Astrocyte (in vitro differentiated cells and primary cell): ENCODE results near the gene CACNB1. TPM values are rescaled to one million over a fixed set of nuclear protein-coding genes. Genes with fewer than 3 reads are reported as not detected.
"Not testable (repeated sequence)": the region's sequence is repeated elsewhere in the genome, so short reads cannot be mapped to it uniquely, and the experiment has no call there.

Experiments used
- DNase-seq: peaks from one replicate; pipeline ENCODE4 v3.0.0-alpha.2; 2010; ENCODE audit warnings: low read depth
- FAIRE-seq: peaks from 2 replicates; lab custom pipeline; 2011; peaks lifted over from hg19 to GRCh38; lab: Jason Lieb, UNC
- H2AFZ ChIP-seq: 2 replicates; pipeline ENCODE4 v1.6.0; 2012; ENCODE audit warnings: low read depth, low read length, inconsistent platforms
- H3K27ac ChIP-seq: 2 replicates; pipeline ENCODE4 v1.5.1; 2011; ENCODE audit warnings: low read depth, low read length, inconsistent platforms
- H3K27me3 ChIP-seq: 2 replicates; pipeline ENCODE4 v1.6.0; 2011; ENCODE audit warnings: low read length, inconsistent platforms; ENCODE audit not compliant: insufficient read depth
- H3K36me3 ChIP-seq: 2 replicates; pipeline ENCODE4 v1.5.1; 2011; ENCODE audit warnings: low read length, inconsistent platforms; ENCODE audit not compliant: insufficient read depth
- H3K4me1 ChIP-seq: 2 replicates; pipeline ENCODE4 v1.5.1; 2011; ENCODE audit warnings: low read length, inconsistent platforms; ENCODE audit not compliant: insufficient read depth
- H3K4me2 ChIP-seq: 2 replicates; pipeline ENCODE4 v1.6.0; 2012; ENCODE audit warnings: low read length, inconsistent platforms
- H3K4me3 ChIP-seq: 2 replicates; pipeline ENCODE4 v1.5.1; 2011; ENCODE audit warnings: low read depth, mild to moderate bottlenecking, low read length, inconsistent platforms; ENCODE audit not compliant: insufficient read depth
- H3K79me2 ChIP-seq: 2 replicates; pipeline ENCODE4 v1.6.0; 2012; ENCODE audit warnings: mild to moderate bottlenecking, low read length, inconsistent platforms; ENCODE audit not compliant: insufficient read depth
- H3K9ac ChIP-seq: 2 replicates; pipeline ENCODE4 v1.6.0; 2012; ENCODE audit warnings: mild to moderate bottlenecking, low read length, inconsistent platforms
- H3K9me3 ChIP-seq: 2 replicates; pipeline ENCODE4 v1.5.1; 2012; ENCODE audit warnings: low read depth, mild to moderate bottlenecking, low read length, inconsistent platforms; ENCODE audit not compliant: insufficient read depth
- H4K20me1 ChIP-seq: 2 replicates; pipeline ENCODE4 v1.6.0; 2012; ENCODE audit warnings: low read length, inconsistent platforms; ENCODE audit not compliant: insufficient read depth
- H3K27ac Mint-ChIP-seq: one replicate; pipeline ENCODE4 v1.8.0; 2021; ENCODE audit warnings: mild to moderate bottlenecking, mixed read lengths; ENCODE audit not compliant: unreplicated experiment
- H3K27me3 Mint-ChIP-seq: one replicate; pipeline ENCODE4 v1.8.0; 2021; ENCODE audit warnings: low read depth, mixed read lengths; ENCODE audit not compliant: unreplicated experiment
- H3K36me3 Mint-ChIP-seq: one replicate; pipeline ENCODE4 v1.8.0; 2021; ENCODE audit warnings: low read depth, mixed read lengths; ENCODE audit not compliant: unreplicated experiment
- H3K4me1 Mint-ChIP-seq: one replicate; pipeline ENCODE4 v1.8.0; 2021; ENCODE audit warnings: low read depth, mixed read lengths; ENCODE audit not compliant: unreplicated experiment
- H3K4me3 Mint-ChIP-seq: one replicate; pipeline ENCODE4 v1.8.0; 2021; ENCODE audit warnings: mild to moderate bottlenecking, moderate library complexity, mixed read lengths; ENCODE audit not compliant: unreplicated experiment
- H3K9me3 Mint-ChIP-seq: one replicate; pipeline ENCODE4 v1.8.0; 2021; ENCODE audit warnings: mild to moderate bottlenecking, mixed read lengths; ENCODE audit not compliant: unreplicated experiment
- EZH2 ChIP-seq: IDR thresholded peaks from 2 replicates; pipeline ENCODE4 v1.6.1; 2012; ENCODE audit warnings: mild to moderate bottlenecking, low read length, inconsistent platforms; ENCODE audit not compliant: insufficient read depth
- total RNA-seq: library from RNA; stranded (reverse); gene quantifications from 2 replicates; pipeline ENCODE4 v1.2.1, GENCODE V29; 2021
- TF ChIP-seq, protein P1 (sequence below): IDR thresholded peaks from 2 replicates; pipeline ENCODE4 v1.5.1; 2011; ENCODE audit warnings: low read depth, mild to moderate bottlenecking, inconsistent platforms, low read length, moderate library complexity; ENCODE audit not compliant: insufficient read depth

Gene CACNB1
- total RNA-seq, 1 donor from 2014 or later = 16.6 TPM

DNA sequence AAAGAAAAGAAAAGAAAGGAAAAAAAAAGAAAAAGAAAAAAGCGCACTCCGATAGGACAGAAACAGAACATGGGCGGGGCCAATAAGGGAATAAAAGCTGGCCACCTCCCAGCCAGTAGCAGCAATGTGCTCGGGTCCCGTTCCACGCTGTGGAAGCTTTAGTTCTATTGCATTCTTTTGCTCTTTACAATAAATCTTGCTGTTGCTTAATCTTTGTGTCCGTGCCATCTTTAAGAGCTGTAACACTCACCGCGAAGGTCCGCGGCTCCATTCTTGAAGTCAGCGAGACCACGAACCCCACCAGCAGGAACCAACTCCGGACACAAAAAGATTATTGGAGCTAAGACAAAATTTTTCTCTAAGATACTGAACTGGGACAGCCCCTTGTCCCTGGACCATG, 28.4 kb downstream of the CACNB1 start:
- no peak overlapping the region for H3K4me3 Mint-ChIP-seq
- TF ChIP-seq EZH2 = no peak
- TF ChIP-seq, protein P1, sequence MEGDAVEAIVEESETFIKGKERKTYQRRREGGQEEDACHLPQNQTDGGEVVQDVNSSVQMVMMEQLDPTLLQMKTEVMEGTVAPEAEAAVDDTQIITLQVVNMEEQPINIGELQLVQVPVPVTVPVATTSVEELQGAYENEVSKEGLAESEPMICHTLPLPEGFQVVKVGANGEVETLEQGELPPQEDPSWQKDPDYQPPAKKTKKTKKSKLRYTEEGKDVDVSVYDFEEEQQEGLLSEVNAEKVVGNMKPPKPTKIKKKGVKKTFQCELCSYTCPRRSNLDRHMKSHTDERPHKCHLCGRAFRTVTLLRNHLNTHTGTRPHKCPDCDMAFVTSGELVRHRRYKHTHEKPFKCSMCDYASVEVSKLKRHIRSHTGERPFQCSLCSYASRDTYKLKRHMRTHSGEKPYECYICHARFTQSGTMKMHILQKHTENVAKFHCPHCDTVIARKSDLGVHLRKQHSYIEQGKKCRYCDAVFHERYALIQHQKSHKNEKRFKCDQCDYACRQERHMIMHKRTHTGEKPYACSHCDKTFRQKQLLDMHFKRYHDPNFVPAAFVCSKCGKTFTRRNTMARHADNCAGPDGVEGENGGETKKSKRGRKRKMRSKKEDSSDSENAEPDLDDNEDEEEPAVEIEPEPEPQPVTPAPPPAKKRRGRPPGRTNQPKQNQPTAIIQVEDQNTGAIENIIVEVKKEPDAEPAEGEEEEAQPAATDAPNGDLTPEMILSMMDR = no peak
- peaks cover 31% of the 10 kb centered on the region for H3K27me3 Mint-ChIP-seq
- DNase-seq (no peak), FAIRE-seq (no peak)
- no peak overlapping the region for H3K27ac Mint-ChIP-seq
- no peak overlapping the region for H2AFZ ChIP-seq
- H3K4me1 ChIP-seq = peaks cover 4% of the 10 kb centered on the region
- peaks cover 5% of the 10 kb centered on the region for H3K4me1 Mint-ChIP-seq
- peaks cover 2% of the 10 kb centered on the region for H3K36me3 Mint-ChIP-seq
- no peak overlapping the region for H3K9ac ChIP-seq
- no peaks in the 10 kb centered on the region for H3K9me3 Mint-ChIP-seq
- H3K79me2 ChIP-seq = no peaks in the 10 kb centered on the region
- no peaks in the 10 kb centered on the region for H3K9me3 ChIP-seq
- H3K27me3 ChIP-seq = peaks cover 34% of the 10 kb centered on the region
- H4K20me1 ChIP-seq = peaks cover 5% of the 10 kb centered on the region
- H3K4me3 ChIP-seq = no peak overlapping the region
- no peaks in the 10 kb centered on the region for H3K36me3 ChIP-seq
- H3K4me2 ChIP-seq = no peak overlapping the region
- H3K27ac ChIP-seq = no peak overlapping the region

DNA sequence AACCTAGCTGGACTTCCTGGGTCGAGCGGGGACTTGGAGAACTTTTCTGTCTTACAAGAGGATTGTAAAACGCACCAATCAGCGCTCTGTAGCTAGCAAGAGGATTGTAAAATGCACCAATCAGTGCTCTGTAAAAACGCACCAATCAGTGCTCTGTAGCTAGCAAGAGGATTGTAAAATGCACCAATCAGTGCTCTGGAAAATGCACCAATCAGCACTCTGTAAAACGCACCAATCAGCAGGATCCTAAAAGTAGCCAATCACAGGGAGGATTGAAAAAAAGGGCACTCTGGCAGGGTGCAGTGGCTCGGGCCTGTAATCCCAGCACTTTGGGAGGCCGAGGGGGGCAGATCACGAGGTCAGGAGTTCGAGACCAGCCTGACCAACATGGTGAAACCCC, 29.0 kb downstream of the CACNB1 start:
- H3K27me3 Mint-ChIP-seq = peaks cover 32% of the 10 kb centered on the region
- H3K9me3 ChIP-seq, H3K4me3 ChIP-seq, H3K36me3 Mint-ChIP-seq, H2AFZ ChIP-seq, H3K4me1 Mint-ChIP-seq, DNase-seq, H3K4me2 ChIP-seq, H3K36me3 ChIP-seq, H3K9me3 Mint-ChIP-seq, H3K27ac ChIP-seq, H3K9ac ChIP-seq, H3K4me1 ChIP-seq, H3K27ac Mint-ChIP-seq, H3K4me3 Mint-ChIP-seq, FAIRE-seq, H4K20me1 ChIP-seq, H3K79me2 ChIP-seq: not testable (repeated sequence)
- H3K27me3 ChIP-seq = peaks cover 34% of the 10 kb centered on the region

DNA sequence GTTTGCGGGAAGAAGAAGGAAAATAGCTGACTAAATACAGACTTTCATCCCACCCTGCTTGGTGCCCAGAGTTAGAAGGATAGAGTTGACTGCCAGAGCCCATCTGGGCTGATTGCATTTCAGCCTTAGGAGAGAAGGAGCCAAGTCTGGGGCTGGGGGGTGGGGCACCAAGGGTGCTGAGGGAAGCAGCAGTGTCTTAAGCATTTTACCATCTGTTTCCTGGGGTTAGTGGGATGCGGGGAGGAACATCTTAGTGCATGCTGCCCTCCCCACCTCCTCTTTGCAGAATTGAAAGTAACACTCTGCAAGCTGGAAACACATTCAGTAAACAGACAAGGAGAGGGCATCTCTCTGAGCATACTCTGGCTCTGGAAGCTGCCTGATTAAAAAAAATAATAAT, 30.0 kb downstream of the CACNB1 start:
- no peak overlapping the region for H3K27ac ChIP-seq
- H3K9me3 Mint-ChIP-seq = no peaks in the 10 kb centered on the region
- H3K4me2 ChIP-seq = no peak overlapping the region
- no peaks in the 10 kb centered on the region for H3K79me2 ChIP-seq
- H3K4me3 Mint-ChIP-seq = no peak overlapping the region
- peaks cover 5% of the 10 kb centered on the region for H3K4me1 Mint-ChIP-seq
- H2AFZ ChIP-seq = no peak overlapping the region
- no peak overlapping the region for H3K4me3 ChIP-seq
- H3K27me3 Mint-ChIP-seq = peaks cover 37% of the 10 kb centered on the region
- DNase-seq (no peak), FAIRE-seq (no peak)
- no peak overlapping the region for H3K9ac ChIP-seq
- peaks cover 2% of the 10 kb centered on the region for H3K36me3 Mint-ChIP-seq
- no peaks in the 10 kb centered on the region for H4K20me1 ChIP-seq
- H3K36me3 ChIP-seq = no peaks in the 10 kb centered on the region
- no peak overlapping the region for H3K27ac Mint-ChIP-seq
- H3K27me3 ChIP-seq = peaks cover 34% of the 10 kb centered on the region
- H3K9me3 ChIP-seq = no peaks in the 10 kb centered on the region
- H3K4me1 ChIP-seq = peaks cover 4% of the 10 kb centered on the region
- TF ChIP-seq, protein P1 = no peak
- TF ChIP-seq EZH2 = no peak
